ENCODE measurements around the gene SOX6. TPM values are rescaled to one million over a fixed set of nuclear protein-coding genes. Genes with fewer than 3 reads are reported as not detected.
A peak's percentile ranks its signal among the peaks of the same experiment; 100 is the strongest.
"Not testable (repeated sequence)": the region's sequence is repeated elsewhere in the genome, so short reads cannot be mapped to it uniquely, and the experiment has no call there.

SOX6 gene
- total RNA-seq, 1 donor from 2014 or later, result 19.6 TPM

GRCh38 chr11:16149476-16149875, 206.9 kb downstream of the SOX6 start:
- Mint-ChIP-seq H3K36me3 (ENCODE audit: low read depth) (peaks cover 3% of the 10 kb centered on the region), H3K4me3 (no peak overlapping the region), H3K27ac (ENCODE audit: unreplicated experiment) (no peak overlapping the region), H3K27me3 (ENCODE audit: low read depth) (peaks cover 9% of the 10 kb centered on the region), H3K4me1 (peaks cover 43% of the 10 kb centered on the region), H3K9me3 (no peaks in the 10 kb centered on the region)
- no peak for TF ChIP-seq CTCF (conservative IDR thresholded peaks at IDR 0.05)
- no peak for DNase-seq (ENCODE audit: low read depth, low spot score)

GRCh38 chr11:16148301-16148931, 207.9 kb downstream of the SOX6 start:
- peak overlapping the region; percentile 35 for H3K27ac Mint-ChIP-seq (ENCODE audit: unreplicated experiment)
- peaks cover 52% of the 10 kb centered on the region for H3K4me1 Mint-ChIP-seq
- no peak for TF ChIP-seq CTCF (conservative IDR thresholded peaks at IDR 0.05)
- peaks cover 10% of the 10 kb centered on the region for H3K36me3 Mint-ChIP-seq (ENCODE audit: low read depth)
- DNase-seq (ENCODE audit: low read depth, low spot score), result peak; percentile 16
- H3K4me3 Mint-ChIP-seq, result peak overlapping the region; percentile 53
- no peaks in the 10 kb centered on the region for H3K9me3 Mint-ChIP-seq
- peaks cover 9% of the 10 kb centered on the region for H3K27me3 Mint-ChIP-seq (ENCODE audit: low read depth)

- not testable (repeated sequence) for H3K9me3 Mint-ChIP-seq; H3K27me3 Mint-ChIP-seq (ENCODE audit: low read depth); H3K27ac Mint-ChIP-seq (ENCODE audit: unreplicated experiment); DNase-seq (ENCODE audit: low read depth, low spot score); H3K4me3 Mint-ChIP-seq
- Mint-ChIP-seq H3K36me3 (ENCODE audit: low read depth) (peaks cover 17% of the 10 kb centered on the region), H3K4me1 (peaks cover 48% of the 10 kb centered on the region)
These were observed 209.4 kb downstream of the SOX6 start for GRCh38 chr11:16146980-16147379.

- H3K4me3 Mint-ChIP-seq; DNase-seq (ENCODE audit: low read depth, low spot score); H3K27me3 Mint-ChIP-seq (ENCODE audit: low read depth); H3K4me1 Mint-ChIP-seq; H3K27ac Mint-ChIP-seq (ENCODE audit: unreplicated experiment); H3K9me3 Mint-ChIP-seq: not testable (repeated sequence)
- H3K36me3 Mint-ChIP-seq (ENCODE audit: low read depth), result peaks cover 20% of the 10 kb centered on the region
These were observed 214.7 kb downstream of the SOX6 start for GRCh38 chr11:16141614-16142013.

GRCh38 chr11:16141162-16141561, 215.2 kb downstream of the SOX6 start:
- not testable (repeated sequence) for H3K4me3 Mint-ChIP-seq; H3K4me1 Mint-ChIP-seq; H3K27me3 Mint-ChIP-seq (ENCODE audit: low read depth); H3K27ac Mint-ChIP-seq (ENCODE audit: unreplicated experiment); DNase-seq (ENCODE audit: low read depth, low spot score); H3K9me3 Mint-ChIP-seq
- peaks cover 20% of the 10 kb centered on the region for H3K36me3 Mint-ChIP-seq (ENCODE audit: low read depth)

GRCh38 chr11:16136792-16137390, 219.5 kb downstream of the SOX6 start:
- no peaks in the 10 kb centered on the region for H3K4me1 Mint-ChIP-seq
- no peak for TF ChIP-seq CTCF (conservative IDR thresholded peaks at IDR 0.05)
- H3K36me3 Mint-ChIP-seq (ENCODE audit: low read depth), result peaks cover 15% of the 10 kb centered on the region
- DNase-seq (ENCODE audit: low read depth, low spot score), result no peak
- H3K27me3 Mint-ChIP-seq (ENCODE audit: low read depth), result no peaks in the 10 kb centered on the region
- H3K27ac Mint-ChIP-seq (ENCODE audit: unreplicated experiment), result no peak overlapping the region
- H3K9me3 Mint-ChIP-seq, result peaks cover 16% of the 10 kb centered on the region
- no peak overlapping the region for H3K4me3 Mint-ChIP-seq

GRCh38 chr11:16133867-16134266, 222.5 kb downstream of the SOX6 start:
- TF ChIP-seq CTCF (conservative IDR thresholded peaks at IDR 0.05), result no peak
- Mint-ChIP-seq H3K36me3 (ENCODE audit: low read depth) (peaks cover 10% of the 10 kb centered on the region), H3K4me1 (no peaks in the 10 kb centered on the region), H3K27ac (ENCODE audit: unreplicated experiment) (no peak overlapping the region), H3K4me3 (no peak overlapping the region), H3K9me3 (peaks cover 16% of the 10 kb centered on the region), H3K27me3 (ENCODE audit: low read depth) (no peaks in the 10 kb centered on the region)
- DNase-seq (ENCODE audit: low read depth, low spot score), result no peak

Measured in neural crest cell (in vitro differentiated cells).